22Rv1 (cell line): ENCODE results near the gene SLC25A31.

Experiments
- H3K27ac ChIP-seq: fragments of 450-650 bp; 2 replicates; pipeline ENCODE4 v1.5.1; 2017
- CTCF ChIP-seq: fragments of 450-650 bp; IDR thresholded peaks from 2 replicates; pipeline ENCODE4 v1.5.1; 2017; ENCODE audit warnings: mild to moderate bottlenecking
- ZFX ChIP-seq: fragments of 450-650 bp; IDR thresholded peaks from 2 replicates; pipeline ENCODE4 v1.6.1; 2017; ENCODE audit warnings: antibody characterized with exemption, borderline replicate concordance

Gene SLC25A31

DNA sequence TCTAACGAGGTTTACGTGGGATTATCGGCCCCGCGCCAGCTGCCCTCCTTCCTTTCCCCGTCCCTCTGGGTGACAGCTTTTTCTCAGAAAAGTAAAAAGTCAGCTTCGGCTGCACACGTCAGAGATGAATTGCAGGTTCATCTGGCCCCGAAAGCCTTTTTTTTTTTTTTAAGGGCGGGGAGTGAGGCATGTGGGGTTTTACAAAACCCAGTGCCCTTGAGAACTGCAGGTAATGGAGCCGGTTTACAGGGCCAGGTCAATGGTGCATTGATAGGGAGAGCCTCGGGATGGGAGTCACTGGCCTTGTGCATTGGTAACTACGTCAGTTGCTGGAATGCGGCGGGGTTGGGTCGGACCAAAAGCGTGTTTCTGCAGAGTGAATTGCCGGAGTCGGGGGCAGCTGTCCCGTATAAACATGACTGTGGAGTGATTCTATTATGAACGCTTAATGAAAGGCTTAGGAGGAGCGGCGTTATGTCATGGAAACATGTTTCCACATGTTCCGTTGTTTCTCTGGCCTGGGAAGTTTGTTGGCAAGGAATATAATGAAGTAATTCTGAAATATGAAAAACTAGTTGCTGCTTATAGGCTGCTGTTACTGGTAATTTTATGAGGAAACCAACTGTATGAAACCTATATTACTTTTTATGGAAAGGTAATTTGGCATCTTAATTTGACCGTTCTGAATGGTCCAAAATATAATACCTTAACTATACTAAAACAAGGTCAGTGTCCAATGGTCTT, 53.0 kb downstream of the SLC25A31 start:
- TF ChIP-seq CTCF, result no peak
- no peak for TF ChIP-seq ZFX
- peak overlapping the region; percentile 61; the same call in 1 of the 2 replicates for H3K27ac ChIP-seq

- no peak overlapping the region for H3K27ac ChIP-seq
- no peak for TF ChIP-seq ZFX
- TF ChIP-seq CTCF, result no peak
These were observed 54.0 kb downstream of the SLC25A31 start for GRCh38 chr4:127783955-127784770.

DNA sequence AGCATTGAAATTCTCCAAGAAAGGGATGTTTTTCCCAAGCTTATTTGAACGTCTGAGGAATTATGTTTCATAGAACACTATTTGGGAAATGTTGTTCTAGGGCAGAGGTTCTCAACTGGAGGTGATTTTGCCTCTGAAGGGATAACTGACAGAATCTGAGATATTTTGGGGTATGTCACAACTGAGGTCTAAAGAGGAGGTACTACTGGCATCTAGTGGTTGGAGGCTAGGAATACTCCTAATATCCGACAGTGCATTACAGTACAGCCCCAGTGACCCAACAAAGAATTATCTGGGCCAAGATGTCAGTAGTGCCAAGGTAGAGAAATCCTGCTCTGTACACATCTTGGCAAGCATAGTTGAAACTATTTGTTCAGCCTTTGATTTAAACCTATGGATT, 58.3 kb downstream of the SLC25A31 start:
- TF ChIP-seq ZFX, result no peak
- peak; percentile 37 for TF ChIP-seq CTCF

DNA sequence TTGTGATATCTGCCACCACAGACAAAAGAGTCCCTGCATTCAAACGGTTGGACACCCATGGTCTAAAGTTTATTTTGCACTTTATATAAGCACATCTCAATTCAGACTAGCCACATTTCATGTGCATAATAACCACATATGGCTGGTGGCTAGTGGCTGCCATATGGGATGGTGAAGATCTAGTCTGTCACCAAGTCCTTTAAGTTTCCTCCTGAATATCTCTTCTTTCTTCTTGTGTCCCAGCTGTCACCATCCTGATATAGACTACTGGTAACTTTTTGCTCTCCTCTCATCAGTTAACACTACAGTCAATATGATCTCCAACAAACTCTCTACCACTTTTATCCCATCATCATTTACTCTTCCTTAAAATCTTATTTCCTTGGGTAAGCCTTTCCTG, 61.2 kb downstream of the SLC25A31 start:
- TF ChIP-seq CTCF (no peak), ZFX (no peak)

More for the DNA sequence above, 58.3 kb downstream of the SLC25A31 start:
- H3K27ac ChIP-seq, result no peak overlapping the region

DNA sequence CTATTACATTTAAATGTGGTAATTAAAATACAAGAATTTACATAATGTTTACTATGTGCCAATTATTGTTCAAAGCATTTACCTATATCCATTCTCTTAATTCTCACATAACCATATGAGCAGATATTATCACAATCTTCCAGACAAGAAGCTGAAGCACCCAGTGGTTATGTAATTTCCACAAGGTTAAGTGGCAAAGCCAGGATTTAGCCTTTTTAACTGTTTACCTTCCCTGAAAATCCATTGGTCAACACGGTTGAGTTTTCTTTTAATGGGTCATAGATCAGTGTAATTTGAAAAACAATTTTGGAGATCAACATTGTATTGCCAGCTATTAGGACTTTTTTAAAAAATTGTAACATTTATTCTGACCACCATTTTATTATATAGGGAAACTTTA, 63.3 kb downstream of the SLC25A31 start:
- no peak overlapping the region for H3K27ac ChIP-seq
- TF ChIP-seq CTCF, result no peak
- TF ChIP-seq ZFX, result no peak

More for the DNA sequence above, 61.2 kb downstream of the SLC25A31 start:
- H3K27ac ChIP-seq, result no peak overlapping the region

- no peak for TF ChIP-seq ZFX
- TF ChIP-seq CTCF, result no peak
- H3K27ac ChIP-seq, result no peak overlapping the region
These were observed 69.5 kb downstream of the SLC25A31 start for GRCh38 chr4:127799711-127800110.

- no peak overlapping the region for H3K27ac ChIP-seq
- TF ChIP-seq CTCF (no peak), ZFX (no peak)
These were observed 79.1 kb downstream of the SLC25A31 start for GRCh38 chr4:127809173-127809800.
